ENCODE data around the gene NNAT.
A peak's percentile ranks its signal among the peaks of the same experiment; 100 is the strongest.
"Not testable (repeated sequence)": the region's sequence is repeated elsewhere in the genome, so short reads cannot be mapped to it uniquely, and the experiment has no call there.

Gene NNAT

GRCh38 chr20:37521061-37521771 lies at the start of gene NNAT:
Gene NNAT, plus strand, starts transcription at chr20:37521250. Its CDS starts 82 bp downstream, at chr20:37521332.
- in situ Hi-C loops (cut with HindIII; ENCODE audit: low sequenced_read_pairs) = no loop called here
- no peak for DNase-seq (ENCODE audit: low read depth)
- no peak for TF ChIP-seq CTCF (IDR thresholded peaks at IDR 0.05; ENCODE audit: low read depth, low read length, missing control alignments)
- peak within 1 kb of the TSS; percentile 49 for H3K4me3 ChIP-seq (ENCODE audit: low read depth, low read length)

- DNase-seq (ENCODE audit: low read depth) = no peak
- no peak for TF ChIP-seq CTCF (IDR thresholded peaks at IDR 0.05; ENCODE audit: low read depth, low read length, missing control alignments)
- no peak overlapping the region for H3K4me3 ChIP-seq (ENCODE audit: low read depth, low read length)
- in situ Hi-C loops (cut with HindIII; ENCODE audit: low sequenced_read_pairs) = no loop called here
Measured at GRCh38 chr20:37471741-37472235, 49.3 kb upstream of the NNAT start.

GRCh38 chr20:37472435-37472834 lies 48.6 kb upstream of the NNAT start:
- H3K4me3 ChIP-seq (ENCODE audit: low read depth, low read length); in situ Hi-C loops (cut with HindIII; ENCODE audit: low sequenced_read_pairs); DNase-seq (ENCODE audit: low read depth): not testable (repeated sequence)

- DNase-seq (ENCODE audit: low read depth) = no peak
- no peak for TF ChIP-seq CTCF (IDR thresholded peaks at IDR 0.05; ENCODE audit: low read depth, low read length, missing control alignments)
- in situ Hi-C loops (cut with HindIII; ENCODE audit: low sequenced_read_pairs) = no loop called here
- H3K4me3 ChIP-seq (ENCODE audit: low read depth, low read length) = no peak overlapping the region
Measured at GRCh38 chr20:37473249-37474000, 47.6 kb upstream of the NNAT start.

GRCh38 chr20:37474386-37474785 lies 46.7 kb upstream of the NNAT start:
- in situ Hi-C loops (cut with HindIII; ENCODE audit: low sequenced_read_pairs) = no loop called here
- no peak overlapping the region for H3K4me3 ChIP-seq (ENCODE audit: low read depth, low read length)
- no peak for DNase-seq (ENCODE audit: low read depth)
- no peak for TF ChIP-seq CTCF (IDR thresholded peaks at IDR 0.05; ENCODE audit: low read depth, low read length, missing control alignments)

GRCh38 chr20:37475252-37475651 lies 45.8 kb upstream of the NNAT start:
- no peak for DNase-seq (ENCODE audit: low read depth)
- in situ Hi-C loops (cut with HindIII; ENCODE audit: low sequenced_read_pairs) = no loop called here
- no peak overlapping the region for H3K4me3 ChIP-seq (ENCODE audit: low read depth, low read length)
- TF ChIP-seq CTCF (IDR thresholded peaks at IDR 0.05; ENCODE audit: low read depth, low read length, missing control alignments) = no peak

- no peak for TF ChIP-seq CTCF (IDR thresholded peaks at IDR 0.05; ENCODE audit: low read depth, low read length, missing control alignments)
- in situ Hi-C loops (cut with HindIII; ENCODE audit: low sequenced_read_pairs) = no loop called here
- no peak for DNase-seq (ENCODE audit: low read depth)
- no peak overlapping the region for H3K4me3 ChIP-seq (ENCODE audit: low read depth, low read length)
Measured at GRCh38 chr20:37477041-37477440, 44.0 kb upstream of the NNAT start.

Data from astrocyte of the cerebellum (primary cell).